Astrocyte (in vitro differentiated cells and primary cell): ENCODE measurements around the gene SCFD1. TPM values are rescaled to one million over a fixed set of nuclear protein-coding genes. Genes with fewer than 3 reads are reported as not detected.
A peak's percentile ranks its signal among the peaks of the same experiment; 100 is the strongest.

Experiments used
- DNase-seq: peaks from one replicate; pipeline ENCODE4 v3.0.0-alpha.2; 2010; ENCODE audit warnings: low read depth
- FAIRE-seq: peaks from 2 replicates; lab custom pipeline; 2011; peaks lifted over from hg19 to GRCh38; lab: Jason Lieb, UNC
- H2AFZ ChIP-seq: 2 replicates; pipeline ENCODE4 v1.6.0; 2012; ENCODE audit warnings: low read depth, low read length, inconsistent platforms
- H3K27ac ChIP-seq: 2 replicates; pipeline ENCODE4 v1.5.1; 2011; ENCODE audit warnings: low read depth, low read length, inconsistent platforms
- H3K27me3 ChIP-seq: 2 replicates; pipeline ENCODE4 v1.6.0; 2011; ENCODE audit warnings: low read length, inconsistent platforms; ENCODE audit not compliant: insufficient read depth
- H3K36me3 ChIP-seq: 2 replicates; pipeline ENCODE4 v1.5.1; 2011; ENCODE audit warnings: low read length, inconsistent platforms; ENCODE audit not compliant: insufficient read depth
- H3K4me1 ChIP-seq: 2 replicates; pipeline ENCODE4 v1.5.1; 2011; ENCODE audit warnings: low read length, inconsistent platforms; ENCODE audit not compliant: insufficient read depth
- H3K4me2 ChIP-seq: 2 replicates; pipeline ENCODE4 v1.6.0; 2012; ENCODE audit warnings: low read length, inconsistent platforms
- H3K4me3 ChIP-seq: 2 replicates; pipeline ENCODE4 v1.5.1; 2011; ENCODE audit warnings: low read depth, mild to moderate bottlenecking, low read length, inconsistent platforms; ENCODE audit not compliant: insufficient read depth
- H3K79me2 ChIP-seq: 2 replicates; pipeline ENCODE4 v1.6.0; 2012; ENCODE audit warnings: mild to moderate bottlenecking, low read length, inconsistent platforms; ENCODE audit not compliant: insufficient read depth
- H3K9ac ChIP-seq: 2 replicates; pipeline ENCODE4 v1.6.0; 2012; ENCODE audit warnings: mild to moderate bottlenecking, low read length, inconsistent platforms
- H3K9me3 ChIP-seq: 2 replicates; pipeline ENCODE4 v1.5.1; 2012; ENCODE audit warnings: low read depth, mild to moderate bottlenecking, low read length, inconsistent platforms; ENCODE audit not compliant: insufficient read depth
- H4K20me1 ChIP-seq: 2 replicates; pipeline ENCODE4 v1.6.0; 2012; ENCODE audit warnings: low read length, inconsistent platforms; ENCODE audit not compliant: insufficient read depth
- H3K27ac Mint-ChIP-seq: one replicate; pipeline ENCODE4 v1.8.0; 2021; ENCODE audit warnings: mild to moderate bottlenecking, mixed read lengths; ENCODE audit not compliant: unreplicated experiment
- H3K27me3 Mint-ChIP-seq: one replicate; pipeline ENCODE4 v1.8.0; 2021; ENCODE audit warnings: low read depth, mixed read lengths; ENCODE audit not compliant: unreplicated experiment
- H3K36me3 Mint-ChIP-seq: one replicate; pipeline ENCODE4 v1.8.0; 2021; ENCODE audit warnings: low read depth, mixed read lengths; ENCODE audit not compliant: unreplicated experiment
- H3K4me1 Mint-ChIP-seq: one replicate; pipeline ENCODE4 v1.8.0; 2021; ENCODE audit warnings: low read depth, mixed read lengths; ENCODE audit not compliant: unreplicated experiment
- H3K4me3 Mint-ChIP-seq: one replicate; pipeline ENCODE4 v1.8.0; 2021; ENCODE audit warnings: mild to moderate bottlenecking, moderate library complexity, mixed read lengths; ENCODE audit not compliant: unreplicated experiment
- H3K9me3 Mint-ChIP-seq: one replicate; pipeline ENCODE4 v1.8.0; 2021; ENCODE audit warnings: mild to moderate bottlenecking, mixed read lengths; ENCODE audit not compliant: unreplicated experiment
- CTCF ChIP-seq: IDR thresholded peaks from 2 replicates; pipeline ENCODE4 v1.5.1; 2011; ENCODE audit warnings: low read depth, mild to moderate bottlenecking, inconsistent platforms, low read length, moderate library complexity; ENCODE audit not compliant: insufficient read depth
- EZH2 ChIP-seq: IDR thresholded peaks from 2 replicates; pipeline ENCODE4 v1.6.1; 2012; ENCODE audit warnings: mild to moderate bottlenecking, low read length, inconsistent platforms; ENCODE audit not compliant: insufficient read depth
- total RNA-seq: library from RNA; stranded (reverse); gene quantifications from 2 replicates; pipeline ENCODE4 v1.2.1, GENCODE V29; 2021

The SCFD1 gene
- total RNA-seq, 1 donor from 2014 or later: 82.2 TPM

GRCh38 chr14:30607156-30607780 lies 14.9 kb upstream of the SCFD1 start:
- Histone ChIP-seq H3K4me1 (peaks cover 16% of the 10 kb centered on the region), H3K27me3 (no peaks in the 10 kb centered on the region), H3K9ac (no peak overlapping the region), H3K27ac (no peak overlapping the region), H3K36me3 (peaks cover 17% of the 10 kb centered on the region), H4K20me1 (no peaks in the 10 kb centered on the region), H3K9me3 (no peaks in the 10 kb centered on the region), H3K4me3 (no peak overlapping the region), H3K79me2 (no peaks in the 10 kb centered on the region), H2AFZ (no peak overlapping the region), H3K4me2 (no peak overlapping the region)
- Mint-ChIP-seq H3K4me3 (no peak overlapping the region), H3K27me3 (no peaks in the 10 kb centered on the region), H3K36me3 (peaks cover 2% of the 10 kb centered on the region), H3K4me1 (peaks cover 11% of the 10 kb centered on the region), H3K9me3 (no peaks in the 10 kb centered on the region), H3K27ac (no peak overlapping the region)
- DNase-seq (peak; percentile 63), FAIRE-seq (no peak)
- no peak for TF ChIP-seq EZH2
- no peak for TF ChIP-seq CTCF

- H3K36me3 ChIP-seq: peaks cover 15% of the 10 kb centered on the region
- H3K27me3 ChIP-seq: no peaks in the 10 kb centered on the region
- no peak overlapping the region for H3K4me3 ChIP-seq
- H3K79me2 ChIP-seq: no peaks in the 10 kb centered on the region
- H3K9me3 ChIP-seq: no peaks in the 10 kb centered on the region
- FAIRE-seq (no peak), DNase-seq (peak; percentile 48)
- H3K27me3 Mint-ChIP-seq: no peaks in the 10 kb centered on the region
- no peaks in the 10 kb centered on the region for H3K36me3 Mint-ChIP-seq
- no peak overlapping the region for H3K4me2 ChIP-seq
- no peak overlapping the region for H3K27ac Mint-ChIP-seq
- TF ChIP-seq EZH2 (no peak), CTCF (no peak)
- no peak overlapping the region for H2AFZ ChIP-seq
- H3K27ac ChIP-seq: peak overlapping the region; percentile 8
- H3K4me1 Mint-ChIP-seq: peaks cover 11% of the 10 kb centered on the region
- H3K4me1 ChIP-seq: peaks cover 16% of the 10 kb centered on the region
- H3K9ac ChIP-seq: peak overlapping the region; percentile 1
- H3K9me3 Mint-ChIP-seq: no peaks in the 10 kb centered on the region
- H3K4me3 Mint-ChIP-seq: no peak overlapping the region
- no peaks in the 10 kb centered on the region for H4K20me1 ChIP-seq
These were observed 13.5 kb upstream of the SCFD1 start for GRCh38 chr14:30608533-30609006.

- H2AFZ ChIP-seq: no peak overlapping the region
- no peaks in the 10 kb centered on the region for H3K9me3 ChIP-seq
- H4K20me1 ChIP-seq: no peaks in the 10 kb centered on the region
- Mint-ChIP-seq H3K27me3 (no peaks in the 10 kb centered on the region), H3K9me3 (no peaks in the 10 kb centered on the region), H3K4me1 (peaks cover 11% of the 10 kb centered on the region), H3K27ac (no peak overlapping the region), H3K36me3 (peaks cover 2% of the 10 kb centered on the region), H3K4me3 (no peak overlapping the region)
- H3K79me2 ChIP-seq: no peaks in the 10 kb centered on the region
- no peak overlapping the region for H3K27ac ChIP-seq
- H3K27me3 ChIP-seq: no peaks in the 10 kb centered on the region
- H3K9ac ChIP-seq: no peak overlapping the region
- H3K4me1 ChIP-seq: peaks cover 16% of the 10 kb centered on the region
- TF ChIP-seq CTCF (peak; percentile 11), EZH2 (no peak)
- no peak overlapping the region for H3K4me3 ChIP-seq
- DNase-seq (peak; percentile 65), FAIRE-seq (no peak)
- peak overlapping the region; percentile 6 for H3K4me2 ChIP-seq
- H3K36me3 ChIP-seq: peaks cover 15% of the 10 kb centered on the region
These were observed 11.3 kb upstream of the SCFD1 start for GRCh38 chr14:30610787-30611343.
